IgD-negative memory B cell (primary cell): ENCODE measurements around the gene SRBD1. TPM values are rescaled to one million over a fixed set of nuclear protein-coding genes. Genes with fewer than 3 reads are reported as not detected.

ENCODE experiments used
- H3K27ac Mint-ChIP-seq, 3 donors: one replicate each; pipeline ENCODE4 v1.8.0; 2020 to 2022; ENCODE audit warnings: mild to moderate bottlenecking in 3 of 3, mixed read lengths in 3 of 3, moderate library complexity in 1 of 3
- H3K27me3 Mint-ChIP-seq: one replicate; pipeline ENCODE4 v1.8.0; 2021; ENCODE audit warnings: mixed read lengths
- H3K36me3 Mint-ChIP-seq: one replicate; pipeline ENCODE4 v1.8.0; 2020; ENCODE audit warnings: mild to moderate bottlenecking, mixed read lengths
- H3K4me1 Mint-ChIP-seq, 3 donors: one replicate each; pipeline ENCODE4 v1.8.0; 2020 to 2022; ENCODE audit warnings: mixed read lengths in 3 of 3, mild to moderate bottlenecking in 1 of 3
- H3K4me3 Mint-ChIP-seq, 4 donors: one replicate each; pipeline ENCODE4 v1.8.0; 2020 to 2022; ENCODE audit warnings: mild to moderate bottlenecking in 4 of 4, mixed read lengths in 4 of 4, moderate library complexity in 3 of 4
- H3K9me3 Mint-ChIP-seq, 3 donors: one replicate each; pipeline ENCODE4 v1.8.0; 2020 to 2021; ENCODE audit warnings: mixed read lengths in 3 of 3, mild to moderate bottlenecking in 1 of 3
- polyA plus RNA-seq: library from polyadenylated mRNA; unstranded; fragments of 300-500 nt; fragmentation: Illumina TruSeq; gene quantifications from one replicate; pipeline ENCODE4 v1.2.3, GENCODE V29; 2021

SRBD1 gene
- polyA plus RNA-seq, 1 donor from 2014 or later: 9.9 TPM

GRCh38 chr2:45397292-45397691 is 213.8 kb downstream of the SRBD1 start:
- H3K27me3 Mint-ChIP-seq: no peaks in the 10 kb centered on the region
- no peak overlapping the region for H3K27ac Mint-ChIP-seq
- peaks cover 0 to 1% (median 0%) of the 10 kb centered on the region in 3 donors for H3K4me1 Mint-ChIP-seq
- H3K36me3 Mint-ChIP-seq: peaks cover 9% of the 10 kb centered on the region
- H3K4me3 Mint-ChIP-seq: no peak overlapping the region
- H3K9me3 Mint-ChIP-seq: no peaks in the 10 kb centered on the region

GRCh38 chr2:45396671-45397070 is 214.4 kb downstream of the SRBD1 start:
- no peak overlapping the region for H3K4me3 Mint-ChIP-seq
- H3K27ac Mint-ChIP-seq: no peak overlapping the region
- peaks cover 11% of the 10 kb centered on the region for H3K36me3 Mint-ChIP-seq
- H3K4me1 Mint-ChIP-seq: peaks cover 0 to 1% (median 0%) of the 10 kb centered on the region in 3 donors
- no peaks in the 10 kb centered on the region for H3K27me3 Mint-ChIP-seq
- H3K9me3 Mint-ChIP-seq: no peaks in the 10 kb centered on the region

- Mint-ChIP-seq H3K36me3 (peaks cover 15% of the 10 kb centered on the region), H3K9me3 (no peaks in the 10 kb centered on the region), H3K27me3 (no peaks in the 10 kb centered on the region), H3K27ac (no peak overlapping the region), H3K4me3 (no peak overlapping the region), H3K4me1 (no peaks in the 10 kb centered on the region)
Observed at GRCh38 chr2:45394842-45395241, 216.2 kb downstream of the SRBD1 start.

- no peak overlapping the region for H3K4me3 Mint-ChIP-seq
- peaks cover 15% of the 10 kb centered on the region for H3K36me3 Mint-ChIP-seq
- no peaks in the 10 kb centered on the region for H3K9me3 Mint-ChIP-seq
- no peaks in the 10 kb centered on the region for H3K27me3 Mint-ChIP-seq
- H3K4me1 Mint-ChIP-seq: no peaks in the 10 kb centered on the region
- no peak overlapping the region for H3K27ac Mint-ChIP-seq
Observed at GRCh38 chr2:45394216-45394615, 216.9 kb downstream of the SRBD1 start.

GRCh38 chr2:45391866-45392265 is 219.2 kb downstream of the SRBD1 start:
- Mint-ChIP-seq H3K27me3 (no peaks in the 10 kb centered on the region), H3K36me3 (peaks cover 28% of the 10 kb centered on the region), H3K27ac (no peak overlapping the region), H3K4me1 (no peaks in the 10 kb centered on the region), H3K9me3 (no peaks in the 10 kb centered on the region), H3K4me3 (no peak overlapping the region)

GRCh38 chr2:45390861-45391260 is 220.2 kb downstream of the SRBD1 start:
- H3K4me3 Mint-ChIP-seq: no peak overlapping the region
- H3K36me3 Mint-ChIP-seq: peaks cover 28% of the 10 kb centered on the region

GRCh38 chr2:45390441-45390840 is 220.6 kb downstream of the SRBD1 start:
- Mint-ChIP-seq H3K36me3 (peaks cover 28% of the 10 kb centered on the region), H3K27me3 (no peaks in the 10 kb centered on the region), H3K9me3 (no peaks in the 10 kb centered on the region), H3K27ac (no peak overlapping the region), H3K4me1 (no peaks in the 10 kb centered on the region), H3K4me3 (no peak overlapping the region)

More at GRCh38 chr2:45390861-45391260, 220.2 kb downstream of the SRBD1 start:
- H3K4me1 Mint-ChIP-seq: no peaks in the 10 kb centered on the region
- H3K27me3 Mint-ChIP-seq: no peaks in the 10 kb centered on the region
- no peak overlapping the region for H3K27ac Mint-ChIP-seq
- no peaks in the 10 kb centered on the region for H3K9me3 Mint-ChIP-seq

- no peak overlapping the region for H3K27ac Mint-ChIP-seq
- no peaks in the 10 kb centered on the region for H3K9me3 Mint-ChIP-seq
- H3K27me3 Mint-ChIP-seq: no peaks in the 10 kb centered on the region
- no peaks in the 10 kb centered on the region for H3K4me1 Mint-ChIP-seq
- peaks cover 26% of the 10 kb centered on the region for H3K36me3 Mint-ChIP-seq
- no peak overlapping the region for H3K4me3 Mint-ChIP-seq
Observed at GRCh38 chr2:45388541-45389100, 222.4 kb downstream of the SRBD1 start.

GRCh38 chr2:45382744-45383143 is 228.3 kb downstream of the SRBD1 start:
- no peaks in the 10 kb centered on the region for H3K27me3 Mint-ChIP-seq
- no peak overlapping the region for H3K4me3 Mint-ChIP-seq
- H3K4me1 Mint-ChIP-seq: no peaks in the 10 kb centered on the region
- no peaks in the 10 kb centered on the region for H3K9me3 Mint-ChIP-seq
- no peak overlapping the region for H3K27ac Mint-ChIP-seq
- H3K36me3 Mint-ChIP-seq: peaks cover 5% of the 10 kb centered on the region

GRCh38 chr2:45380131-45380836 is 230.8 kb downstream of the SRBD1 start:
- H3K36me3 Mint-ChIP-seq: peaks cover 2% of the 10 kb centered on the region
- H3K27me3 Mint-ChIP-seq: no peaks in the 10 kb centered on the region
- H3K27ac Mint-ChIP-seq: no peak overlapping the region
- H3K9me3 Mint-ChIP-seq: peaks cover 0 to 2% (median under 1%) of the 10 kb centered on the region in 3 donors
- no peak overlapping the region for H3K4me3 Mint-ChIP-seq
- H3K4me1 Mint-ChIP-seq: no peaks in the 10 kb centered on the region

GRCh38 chr2:45379399-45380087 is 231.5 kb downstream of the SRBD1 start:
- Mint-ChIP-seq H3K4me3 (no peak overlapping the region), H3K9me3 (peaks cover 0 to 3% (median 2%) of the 10 kb centered on the region in 3 donors), H3K4me1 (no peaks in the 10 kb centered on the region), H3K27me3 (no peaks in the 10 kb centered on the region), H3K36me3 (peaks cover 2% of the 10 kb centered on the region), H3K27ac (no peak overlapping the region)

- Mint-ChIP-seq H3K4me1 (no peaks in the 10 kb centered on the region), H3K4me3 (no peak overlapping the region), H3K9me3 (peaks cover 0 to 3% (median 2%) of the 10 kb centered on the region in 3 donors), H3K27ac (no peak overlapping the region), H3K36me3 (no peaks in the 10 kb centered on the region), H3K27me3 (no peaks in the 10 kb centered on the region)
Observed at GRCh38 chr2:45373534-45373933, 237.5 kb downstream of the SRBD1 start.

GRCh38 chr2:45370369-45370768 is 240.7 kb downstream of the SRBD1 start:
- no peak overlapping the region for H3K27ac Mint-ChIP-seq
- H3K36me3 Mint-ChIP-seq: peaks cover 2% of the 10 kb centered on the region
- no peak overlapping the region for H3K4me3 Mint-ChIP-seq
- peaks cover 7% of the 10 kb centered on the region for H3K27me3 Mint-ChIP-seq
- peaks cover 0 to 3% (median 0%) of the 10 kb centered on the region in 3 donors for H3K9me3 Mint-ChIP-seq
- H3K4me1 Mint-ChIP-seq: no peaks in the 10 kb centered on the region

GRCh38 chr2:45368792-45369191 is 242.3 kb downstream of the SRBD1 start:
- Mint-ChIP-seq H3K4me1 (no peaks in the 10 kb centered on the region), H3K36me3 (peaks cover 2% of the 10 kb centered on the region), H3K4me3 (no peak overlapping the region), H3K27ac (no peak overlapping the region), H3K27me3 (peaks cover 7% of the 10 kb centered on the region), H3K9me3 (peaks cover 0 to 2% (median 0%) of the 10 kb centered on the region in 3 donors)

GRCh38 chr2:45361666-45362065 is 249.4 kb downstream of the SRBD1 start:
- Mint-ChIP-seq H3K27ac (no peak overlapping the region), H3K4me3 (no peak overlapping the region), H3K4me1 (no peaks in the 10 kb centered on the region), H3K27me3 (peaks cover 1% of the 10 kb centered on the region), H3K9me3 (peaks cover 0 to 2% (median 0%) of the 10 kb centered on the region in 3 donors), H3K36me3 (no peaks in the 10 kb centered on the region)
